A172 (cell line): ENCODE measurements around the gene MRPS18A. TPM values are rescaled to one million over a fixed set of nuclear protein-coding genes. Genes with fewer than 3 reads are reported as not detected.

Experiments
- DNase-seq: peaks from one replicate; pipeline ENCODE4 v3.0.0-alpha.2; 2015; ENCODE audit warnings: low spot score
- total RNA-seq: library from RNA; depleted of rRNA; stranded (reverse); fragments of >200 nt; shearing (Covaris generic); gene quantifications from 2 replicates; pipeline ENCODE4 v1.2.3, GENCODE V29; 2014; rRNA removed

MRPS18A gene
- total RNA-seq: 84.5 and 93.4 TPM in 2 replicates

DNA sequence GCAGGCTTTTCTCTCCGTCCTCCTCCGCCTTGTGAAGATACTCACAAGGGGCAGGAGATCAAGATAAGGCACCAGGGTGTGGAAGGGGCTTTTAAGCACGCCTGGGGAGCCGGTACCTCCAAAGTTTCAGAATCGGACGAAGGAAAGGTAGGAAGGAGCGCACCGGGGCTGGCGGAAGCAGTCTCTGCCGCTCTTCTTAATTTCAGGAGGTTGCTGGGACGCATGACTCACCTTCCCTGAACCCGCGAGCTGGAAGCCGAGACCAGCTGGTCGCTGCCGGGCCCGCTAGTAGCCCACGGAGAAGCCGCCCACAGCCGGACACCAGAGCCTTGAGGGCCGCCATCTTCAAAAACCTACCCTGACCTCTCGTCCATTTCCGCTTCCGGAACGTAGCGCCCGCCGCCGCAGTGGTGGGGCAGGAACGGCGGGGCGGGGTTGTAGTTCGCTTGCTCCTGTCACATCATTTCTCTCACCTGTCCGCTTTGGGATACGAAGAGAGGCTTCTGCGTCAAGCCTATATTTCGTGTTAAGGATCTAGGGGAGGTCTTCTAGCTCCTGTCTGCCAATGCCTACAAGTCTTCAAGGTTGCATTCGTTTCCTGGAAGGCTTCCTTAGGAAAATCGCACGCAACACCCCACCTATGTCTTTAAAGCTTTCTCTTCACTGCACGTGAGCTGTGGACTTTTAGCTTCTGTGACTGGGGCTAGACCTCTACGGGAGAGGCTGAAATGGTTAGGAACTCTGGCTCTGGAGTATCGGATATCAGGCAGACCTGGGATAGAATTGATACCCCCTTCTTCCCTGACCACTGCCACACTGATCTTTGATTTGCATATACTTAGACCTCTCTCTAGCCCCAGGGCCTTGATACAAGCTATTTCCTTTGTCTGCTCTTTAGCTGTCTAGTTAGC lies at the start of gene MRPS18A:
Gene MRPS18A, minus strand, starts transcription at position 355 of the 911 bp plus-strand sequence. Its CDS starts 12 bp downstream, at position 343.
- DNase-seq: peak; percentile 57

DNA sequence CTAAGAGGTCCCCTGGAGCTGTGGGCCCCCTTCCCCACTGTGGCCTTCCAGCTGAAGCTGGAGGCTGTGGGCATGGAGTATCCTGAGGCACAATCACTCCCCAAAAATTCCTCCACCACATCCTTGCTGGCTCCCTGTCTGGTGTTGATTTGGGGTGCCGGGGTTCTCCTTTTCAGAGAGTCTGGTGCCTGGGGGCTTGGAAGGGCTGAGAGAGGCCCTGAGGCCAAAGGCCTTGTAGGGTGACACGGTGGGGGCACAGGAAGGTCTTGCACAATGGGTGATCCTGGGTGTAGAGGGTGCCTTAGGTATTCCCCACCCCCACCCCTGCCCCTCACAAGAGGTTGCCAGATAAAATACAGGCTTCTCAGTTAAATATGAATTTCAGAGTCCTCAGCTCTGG lies 49.3 kb upstream of the MRPS18A start:
- no peak for DNase-seq

DNA sequence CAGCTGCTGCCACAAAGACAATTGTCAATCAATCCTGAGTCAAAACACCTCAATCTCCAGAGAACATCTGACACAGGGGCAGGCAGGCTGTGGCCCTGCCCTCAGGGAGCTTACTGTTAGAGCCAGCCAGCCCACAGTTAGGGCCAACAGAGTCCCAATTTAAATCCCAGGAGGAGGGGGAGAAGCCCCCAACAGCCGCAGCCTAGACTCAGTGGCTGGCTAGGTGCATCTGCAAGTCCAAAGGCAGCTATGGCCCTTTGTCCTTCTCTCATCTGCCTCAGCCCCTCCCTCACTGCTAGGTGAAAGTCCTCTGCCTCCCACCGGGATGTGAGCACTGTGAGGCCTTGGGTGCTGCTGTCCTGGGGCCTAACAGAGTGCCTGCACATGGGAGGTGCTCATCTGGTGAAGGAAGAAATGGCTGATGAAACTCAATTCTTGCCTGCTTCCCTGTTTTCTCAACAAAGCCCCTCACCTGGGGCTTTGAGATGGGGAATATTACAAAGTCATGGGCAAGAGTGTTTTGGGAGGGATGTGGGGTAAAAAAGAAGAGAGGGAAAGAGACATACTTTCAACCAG lies 48.7 kb upstream of the MRPS18A start:
- DNase-seq: no peak

DNA sequence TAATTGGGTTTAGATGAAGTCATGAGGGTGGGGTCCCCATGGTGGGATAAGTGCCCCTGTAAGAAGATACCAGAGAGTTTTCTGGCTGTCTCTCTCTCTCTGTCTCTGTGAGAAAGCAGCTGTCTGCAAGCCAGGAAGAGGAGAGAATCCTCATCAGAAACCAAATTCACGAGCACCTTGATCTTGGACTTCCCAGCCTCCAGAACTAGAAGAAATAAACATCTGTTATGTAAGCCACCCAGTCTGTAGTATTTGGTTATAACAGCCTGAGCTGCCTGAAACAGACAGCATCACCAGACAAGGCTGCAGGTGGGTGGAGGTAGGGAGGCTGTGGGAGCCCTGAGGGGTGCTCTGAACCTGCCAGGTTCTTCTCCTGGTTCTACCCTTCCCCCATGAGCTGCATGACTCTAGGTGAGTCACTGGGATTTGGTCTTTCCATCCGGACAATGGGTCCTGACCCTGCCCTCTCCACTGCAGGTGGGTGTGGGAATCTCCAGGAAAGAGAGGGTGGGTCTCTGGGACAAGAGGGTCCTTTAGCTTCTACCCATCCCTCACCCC lies 48.1 kb upstream of the MRPS18A start:
- DNase-seq: no peak

DNA sequence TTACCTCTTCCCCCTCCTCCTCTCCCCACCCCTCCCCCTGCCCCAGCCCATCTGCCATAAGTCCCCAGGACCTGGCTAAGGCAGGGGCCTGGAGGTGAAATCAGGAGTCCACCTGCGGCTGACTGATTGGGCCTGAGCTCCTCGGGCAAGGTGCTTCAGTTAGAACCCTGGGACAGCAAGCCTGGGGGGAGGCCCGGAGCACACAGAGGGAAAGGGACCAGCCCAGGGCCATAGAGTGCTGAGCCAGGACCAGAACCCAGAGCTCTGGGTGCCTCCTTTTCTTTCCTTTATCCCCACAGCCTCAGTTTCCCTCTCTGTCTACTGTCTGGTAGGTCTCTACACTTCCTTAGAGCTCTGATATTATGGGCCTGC lies 46.7 kb upstream of the MRPS18A start:
- DNase-seq: no peak

DNA sequence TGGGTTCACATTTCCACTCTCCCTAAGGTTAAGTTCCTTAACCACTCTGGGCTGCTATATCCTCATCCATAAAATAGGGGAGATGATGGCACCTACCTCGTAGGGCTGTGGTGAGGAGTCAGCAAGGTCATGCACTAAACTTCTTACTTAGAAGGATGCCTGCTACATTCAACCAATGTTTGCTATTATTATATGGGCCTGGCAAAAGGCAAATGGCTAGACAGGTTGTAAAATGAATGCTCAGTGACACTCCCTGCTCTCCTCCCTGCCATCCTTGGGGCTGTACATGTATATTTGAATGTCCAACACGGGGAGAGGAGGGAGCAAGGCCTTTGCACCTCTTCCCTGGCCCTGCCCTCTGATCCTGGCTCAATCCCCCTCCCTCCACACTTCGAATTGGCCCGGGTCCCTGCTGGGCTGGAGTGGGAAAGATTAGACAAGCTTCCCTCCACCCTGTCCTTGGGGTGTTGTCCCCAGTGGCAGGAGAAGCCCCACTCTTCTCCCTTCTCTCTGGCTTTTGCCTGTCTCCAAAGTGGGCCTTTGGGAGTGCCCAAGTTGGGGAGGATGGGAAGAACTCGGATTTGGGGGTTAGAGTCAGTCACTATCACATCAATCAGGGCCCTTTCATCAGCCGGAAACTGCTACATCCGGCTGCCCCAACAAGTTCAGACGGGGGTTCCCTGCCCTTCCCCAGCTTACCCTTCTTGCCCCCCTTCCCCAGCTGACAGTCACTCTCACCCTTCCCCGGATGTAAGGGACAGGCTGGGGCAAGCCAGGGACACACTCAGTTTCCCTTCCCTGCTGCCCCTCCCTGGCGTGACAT lies 46.1 kb upstream of the MRPS18A start:
- DNase-seq: no peak

DNA sequence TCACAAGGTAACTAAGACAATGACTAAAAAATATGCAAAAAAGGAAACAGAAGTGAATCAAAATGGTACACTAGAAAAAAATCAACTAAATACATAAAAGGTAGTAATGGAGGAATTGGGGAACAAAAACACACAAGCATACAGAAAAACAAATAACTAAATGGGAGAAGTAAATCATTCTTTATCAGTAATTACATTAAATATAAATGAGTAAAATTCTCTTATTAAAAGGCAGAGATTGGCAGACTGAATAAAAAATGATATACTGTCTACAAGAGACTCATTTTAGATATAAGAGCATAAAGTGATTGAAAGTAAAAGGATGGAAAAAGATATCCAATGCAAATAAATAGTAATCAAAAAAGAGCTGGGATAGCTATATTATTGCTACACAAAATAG lies 43.0 kb upstream of the MRPS18A start:
- no peak for DNase-seq

DNA sequence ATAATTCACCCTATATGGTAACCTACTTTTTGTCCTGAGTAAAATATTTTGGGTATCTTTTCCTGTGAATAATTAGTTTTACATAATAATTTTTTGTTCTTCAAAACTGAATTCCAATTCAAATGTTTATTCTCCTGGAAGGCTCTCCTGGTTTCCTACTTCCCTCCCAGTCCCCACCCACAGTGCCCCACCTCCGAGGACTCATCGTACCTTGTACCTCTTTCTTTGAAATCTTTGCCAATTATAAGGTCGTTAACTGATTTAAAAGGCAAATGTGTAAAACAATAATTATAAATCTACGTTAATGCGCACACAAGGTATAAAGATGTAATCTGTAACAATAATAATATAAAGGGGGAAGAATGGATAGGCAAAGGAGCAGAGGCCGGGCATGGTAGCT lies 41.9 kb upstream of the MRPS18A start:
- DNase-seq: no peak

DNA sequence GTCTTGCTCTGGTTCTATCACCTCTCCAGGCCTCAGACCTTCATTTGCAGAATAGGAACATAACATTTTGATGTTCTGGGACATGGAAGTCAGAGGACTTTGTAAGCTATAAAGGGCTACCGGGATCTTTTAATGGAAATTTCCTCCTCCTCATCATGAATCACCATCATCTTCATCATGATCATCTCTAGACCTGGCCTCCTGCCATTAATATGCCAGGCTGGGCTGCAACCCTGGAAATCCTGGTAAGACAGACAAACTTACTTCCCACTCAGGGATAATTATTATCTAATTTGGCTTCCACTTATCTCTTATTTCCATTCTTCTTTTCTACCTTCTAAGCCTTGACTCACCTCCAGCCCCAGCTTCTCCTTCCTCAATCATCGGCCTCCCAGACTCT lies 41.0 kb upstream of the MRPS18A start:
- DNase-seq: peak; percentile 60

DNA sequence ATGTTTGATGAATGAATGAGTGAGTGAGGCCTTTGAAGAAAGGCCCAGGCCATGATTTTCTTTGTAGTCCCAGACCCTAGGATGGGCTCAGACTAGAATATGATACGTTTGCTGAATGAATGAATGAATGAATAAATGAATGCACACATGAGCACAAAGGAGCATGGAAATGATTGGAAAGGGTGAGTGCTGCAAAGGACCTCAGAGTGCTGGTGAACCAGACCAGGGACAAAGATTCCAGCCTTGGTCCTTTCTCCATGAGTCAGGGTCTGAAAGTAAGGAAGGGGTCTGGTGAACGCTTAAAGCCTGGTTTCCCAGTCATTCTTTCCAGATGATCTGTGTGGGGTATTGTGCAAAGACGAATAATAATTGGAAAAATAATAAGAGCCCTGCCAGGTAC lies 40.0 kb upstream of the MRPS18A start:
- no peak for DNase-seq

DNA sequence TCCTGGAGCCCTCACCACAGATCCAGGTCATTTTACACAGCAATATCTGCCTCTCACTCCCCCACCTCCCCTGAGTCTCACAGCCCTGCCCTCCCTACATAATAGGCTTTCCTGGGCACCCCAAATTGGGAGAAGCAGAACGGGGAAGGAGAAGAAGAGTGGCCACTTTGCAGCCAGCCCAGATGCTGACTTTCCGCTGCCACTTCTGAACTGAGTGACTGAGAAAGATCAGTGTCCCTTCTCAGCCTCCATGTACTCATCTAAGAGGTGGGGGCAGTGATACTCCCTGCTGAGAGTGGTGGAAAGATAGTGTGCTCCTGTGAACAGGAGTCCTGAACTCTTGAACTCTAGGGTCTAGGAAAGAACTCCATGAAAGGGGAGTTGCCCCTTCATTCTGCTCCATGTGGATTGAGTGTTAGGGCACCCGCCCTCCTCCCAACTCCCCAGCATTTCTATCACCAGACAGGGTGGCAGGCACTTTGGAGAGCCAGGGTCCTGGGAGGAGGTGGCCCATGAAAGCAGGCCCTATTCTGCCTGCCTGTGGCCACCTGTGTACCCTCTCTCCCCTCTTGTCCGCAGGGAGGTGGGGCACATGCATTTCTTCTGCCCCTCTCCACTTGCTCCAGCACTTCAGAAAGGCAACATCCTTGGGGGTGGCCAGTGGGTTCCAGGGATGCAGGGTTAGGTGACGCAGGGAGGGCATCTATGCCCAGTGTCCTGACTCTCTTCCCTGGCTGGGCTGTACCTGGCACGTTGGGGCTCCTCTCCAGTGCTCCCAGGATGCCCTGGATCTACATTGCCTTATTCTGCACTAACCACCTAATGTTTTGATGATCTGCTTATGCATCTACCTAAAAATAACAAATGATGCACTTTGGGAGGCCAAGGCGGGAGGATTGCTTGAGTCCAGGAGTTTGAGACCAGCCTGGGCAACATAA lies 38.3 kb upstream of the MRPS18A start:
- no peak for DNase-seq

DNA sequence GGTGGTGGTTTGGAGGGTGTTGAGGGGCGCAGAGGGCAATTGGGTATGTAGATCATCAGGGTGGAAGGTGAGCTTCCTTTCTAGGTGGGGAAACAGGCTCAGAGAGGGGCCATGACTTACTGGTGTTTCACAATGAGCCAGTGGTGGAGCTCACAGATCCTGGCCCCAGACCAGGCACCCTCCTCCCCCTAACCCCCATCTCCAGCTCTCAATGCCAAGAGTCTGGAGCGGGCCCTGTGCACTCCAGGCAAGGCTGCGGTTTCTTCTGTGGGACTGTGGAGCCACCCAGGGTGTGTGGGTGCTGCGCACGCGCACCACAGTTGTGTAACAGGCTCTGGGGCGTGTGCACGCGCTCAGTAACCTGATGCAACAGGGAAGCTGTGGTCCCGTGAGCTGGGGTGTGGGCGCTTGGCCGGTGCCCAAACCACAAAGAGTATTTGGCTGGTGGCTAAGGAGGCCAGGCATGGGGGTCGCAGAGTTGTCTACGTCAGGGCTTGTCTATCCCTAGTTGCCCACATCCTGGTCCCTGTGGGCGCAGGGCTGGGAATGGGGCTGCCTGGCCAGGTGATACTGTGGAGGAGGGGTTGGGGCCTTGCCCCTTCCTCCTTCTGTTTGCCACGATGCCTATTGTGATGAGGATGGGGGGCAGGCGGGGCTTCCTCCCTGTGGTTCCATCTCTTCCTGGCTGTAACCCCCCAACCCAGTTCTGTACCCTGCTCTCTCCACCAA lies 37.5 kb upstream of the MRPS18A start:
- peak; percentile 82 for DNase-seq

DNA sequence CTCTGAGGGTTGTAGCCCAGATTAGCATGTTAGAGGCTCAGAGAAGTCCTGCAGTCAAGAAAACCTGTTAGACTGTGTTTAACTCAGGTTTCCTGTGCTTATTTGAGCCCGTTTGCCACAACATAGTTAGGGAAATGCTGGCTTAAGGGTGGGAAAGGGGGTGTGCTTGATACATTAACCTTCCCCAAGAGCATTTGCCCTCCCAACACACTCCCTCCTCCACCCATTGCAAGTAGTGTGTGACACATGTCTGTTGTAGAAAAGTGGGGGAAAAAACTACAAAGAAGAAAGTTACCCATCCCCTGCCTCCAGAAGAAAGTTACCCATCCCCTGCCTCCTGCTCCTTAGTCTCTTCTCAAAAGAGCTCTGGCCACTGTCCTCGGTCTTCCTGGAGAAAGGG lies 36.8 kb upstream of the MRPS18A start:
- DNase-seq: no peak

DNA sequence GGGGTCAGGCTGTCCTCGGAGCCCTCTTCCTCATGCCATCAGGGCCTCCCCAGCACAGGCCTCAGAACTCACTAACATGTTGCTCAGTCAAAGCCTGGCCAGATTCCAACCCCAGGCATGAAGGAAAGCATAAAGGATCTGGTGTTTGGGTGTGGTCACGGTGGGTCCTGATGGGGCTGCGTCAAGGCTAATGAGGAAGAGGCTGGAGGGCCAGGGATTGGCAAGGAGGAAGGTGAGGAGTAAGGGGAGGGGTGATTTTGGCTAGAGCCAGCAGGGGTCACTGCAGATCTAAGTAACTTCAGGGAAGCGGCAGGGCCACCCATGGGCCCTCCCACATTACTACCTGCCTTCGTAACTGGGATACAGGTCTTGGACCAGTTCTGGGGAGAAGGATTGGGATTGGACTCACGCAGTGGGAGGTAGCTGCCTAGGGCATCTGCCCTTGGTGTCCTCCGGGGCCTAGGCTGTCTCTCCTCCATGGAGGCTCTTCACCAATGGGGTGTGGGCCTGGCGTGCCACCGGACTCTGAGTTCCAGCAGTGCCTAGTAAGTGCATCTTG lies 36.2 kb upstream of the MRPS18A start:
- peak; percentile 72 for DNase-seq

DNA sequence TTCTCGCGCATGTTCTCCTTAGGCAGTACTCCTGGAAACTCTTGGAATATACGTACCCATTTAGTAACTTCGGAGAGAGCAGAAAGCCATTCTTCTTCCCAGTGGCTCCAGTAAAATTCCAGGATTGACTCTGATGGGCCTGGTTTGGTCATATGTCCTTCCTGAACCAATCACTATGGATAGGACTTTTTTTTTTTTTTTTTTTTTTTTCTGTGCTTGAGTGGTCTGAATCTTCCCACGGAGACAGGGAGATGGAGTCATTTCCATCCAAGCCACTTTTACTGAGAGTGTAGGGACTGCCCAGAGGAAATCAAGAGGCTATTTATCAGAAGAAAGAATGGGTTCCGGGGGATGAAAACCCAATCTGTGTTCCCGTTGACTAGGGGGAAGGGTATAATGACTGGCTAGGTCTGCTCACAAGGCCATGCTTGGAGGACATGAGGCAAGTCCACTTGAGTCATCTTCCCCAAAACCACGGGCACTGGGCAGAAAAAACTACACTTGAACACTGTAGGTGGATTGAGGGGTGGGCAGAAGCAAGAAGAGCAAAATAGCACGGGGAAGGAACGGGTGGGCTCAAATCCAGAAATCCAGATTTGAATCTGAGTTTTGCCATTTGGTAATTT lies 35.4 kb upstream of the MRPS18A start:
- DNase-seq: no peak

DNA sequence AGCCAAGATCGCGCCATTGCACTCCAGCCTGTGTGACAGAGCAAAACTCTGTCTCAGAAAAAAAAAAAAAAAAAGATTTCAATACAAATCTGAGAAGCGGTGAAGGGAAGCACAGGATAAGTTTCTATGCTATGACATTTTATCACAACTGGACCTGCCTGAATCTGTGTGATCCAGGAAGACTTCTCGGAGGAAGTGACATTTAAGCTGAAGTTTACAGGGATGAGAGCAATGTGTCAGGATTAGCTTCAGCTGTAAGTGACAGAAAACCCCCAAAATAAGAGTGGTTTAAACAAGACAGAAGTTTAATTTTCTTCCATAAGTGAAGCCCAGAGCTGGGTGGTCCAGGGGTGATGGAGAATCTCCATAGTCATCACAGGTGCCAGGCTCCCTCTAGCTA lies 33.4 kb upstream of the MRPS18A start:
- DNase-seq: no peak

DNA sequence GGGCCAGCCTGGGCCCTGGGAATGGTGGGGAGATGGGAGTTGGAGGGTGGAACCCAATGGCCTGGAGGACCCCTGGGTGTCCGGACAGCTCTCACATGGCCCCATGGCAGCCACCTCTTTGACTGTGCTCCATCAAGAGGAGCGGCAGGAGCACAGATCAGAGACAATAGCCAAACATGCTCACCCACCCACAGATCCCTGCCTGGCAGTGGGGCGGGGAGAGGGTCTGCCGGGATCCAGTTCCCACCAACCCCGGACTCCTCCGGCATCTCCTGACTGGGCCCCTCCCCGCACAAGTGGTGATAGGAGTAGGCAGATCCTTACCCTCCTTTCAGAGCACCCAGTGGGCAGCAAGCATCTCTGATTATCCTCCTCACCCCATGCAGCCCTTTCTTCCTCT lies 31.9 kb upstream of the MRPS18A start:
- no peak for DNase-seq

DNA sequence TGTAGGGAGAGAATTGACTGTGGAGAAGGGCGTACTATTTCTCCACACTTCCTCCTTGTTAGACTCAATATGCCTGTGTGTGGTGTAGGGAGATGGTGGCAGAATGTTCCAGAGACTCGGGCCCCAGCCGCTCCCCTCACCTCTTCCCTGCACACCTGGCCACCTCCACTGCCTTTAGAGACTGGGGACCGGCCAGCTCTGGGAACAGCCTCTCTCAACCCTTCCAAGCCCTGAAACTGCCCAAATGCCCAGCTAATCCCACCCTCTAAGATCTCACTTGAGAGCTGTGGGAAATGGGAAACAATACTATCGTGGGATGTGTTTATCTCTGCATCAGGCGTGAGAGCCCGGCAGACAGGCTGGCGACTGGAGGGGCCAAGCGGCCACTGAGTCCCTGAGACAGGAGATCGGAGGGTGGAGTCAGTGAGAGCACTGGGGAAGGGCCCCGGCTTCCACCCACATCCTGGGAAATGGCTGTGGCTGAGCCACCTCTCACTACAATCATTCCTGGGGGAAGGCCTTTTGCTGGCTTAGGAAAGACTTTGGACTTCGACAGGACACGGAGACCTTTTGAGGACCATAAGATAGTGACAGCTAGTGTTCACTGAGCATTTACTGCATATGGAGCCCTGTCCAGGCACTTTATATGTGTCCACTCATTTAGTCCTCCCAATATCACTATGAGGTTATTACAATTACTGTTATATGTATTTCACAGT lies 31.0 kb upstream of the MRPS18A start:
- no peak for DNase-seq

DNA sequence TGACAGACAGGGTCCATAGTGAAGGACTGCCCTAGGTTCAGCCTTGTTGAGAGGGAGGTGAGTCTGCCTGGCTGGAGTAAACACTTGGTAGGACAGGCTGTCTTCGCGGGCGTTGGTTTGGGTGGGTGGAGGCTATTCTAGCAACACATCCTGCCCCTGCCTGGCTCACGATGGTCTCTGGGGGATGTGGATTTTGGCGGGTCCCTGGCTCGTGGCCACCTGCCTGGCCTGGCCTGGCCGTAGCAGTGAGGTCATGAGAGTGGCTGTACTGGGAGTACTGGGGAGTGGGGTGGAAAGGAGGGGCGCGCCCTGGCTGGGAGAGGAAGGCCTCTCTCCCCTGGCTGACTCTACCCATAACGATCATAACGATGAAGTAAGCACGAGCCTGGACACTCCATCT lies 30.2 kb upstream of the MRPS18A start:
- no peak for DNase-seq
